ENCODE measurements around the gene LINC00632. TPM values are rescaled to one million over a fixed set of nuclear protein-coding genes. Genes with fewer than 3 reads are reported as not detected.

LINC00632 gene
- total RNA-seq, 4 donors from 2014 or later, result 10.0 to 164 (median 19.0) TPM

GRCh38 chrX:140711894-140712293, 2.3 kb downstream of the LINC00632 start:
- no peak overlapping the region for H3K27ac ChIP-seq
- no peaks in the 10 kb centered on the region for H3K27me3 ChIP-seq
- H3K4me3 ChIP-seq, result no peak overlapping the region
- intact Hi-C loops (cut with DNase I; ENCODE audit: low total_unique reads) (no loop called here), in situ Hi-C loops (cut with MboI; ENCODE audit: low pct_ligation_motif_present in 1 of 4, low pct_unique_long_range_greater_than_20kb in 1 of 4, low sequenced_read_pairs in 3 of 4) (no loop called here)
- WGBS, 2 donors (ENCODE audit: low coverage in 1 of 2), result 79% methylated on average over 4 of the region's 4 CpGs; no CpG with 5 or more reads in 1 of the 2 donors
- no peaks in the 10 kb centered on the region for H3K4me1 ChIP-seq
- H3K9me3 ChIP-seq, result no peaks in the 10 kb centered on the region
- H3K36me3 ChIP-seq, result no peaks in the 10 kb centered on the region
- no peak for DNase-seq
- TF ChIP-seq POLR2AphosphoS5 (IDR thresholded peaks at IDR 0.05) (no peak), CTCF (IDR thresholded peaks at IDR 0.05) (no peak), EP300 (IDR thresholded peaks at IDR 0.05; ENCODE audit: low read depth) (no peak), POLR2A (IDR thresholded peaks at IDR 0.05) (no peak)

GRCh38 chrX:140712413-140713173, 3.0 kb downstream of the LINC00632 start:
- Histone ChIP-seq H3K4me3 (no peak overlapping the region), H3K27me3 (no peaks in the 10 kb centered on the region), H3K36me3 (no peaks in the 10 kb centered on the region), H3K27ac (peak overlapping the region in 2 of 4 donors; percentile 17 to 28), H3K4me1 (no peaks in the 10 kb centered on the region), H3K9me3 (no peaks in the 10 kb centered on the region)
- TF ChIP-seq POLR2AphosphoS5 (IDR thresholded peaks at IDR 0.05) (no peak), CTCF (IDR thresholded peaks at IDR 0.05) (no peak), EP300 (IDR thresholded peaks at IDR 0.05; ENCODE audit: low read depth) (no peak)
- peak; percentile 11 for DNase-seq
- in situ Hi-C loops (cut with MboI; ENCODE audit: low pct_ligation_motif_present in 1 of 4, low pct_unique_long_range_greater_than_20kb in 1 of 4, low sequenced_read_pairs in 3 of 4), result no loop called here
- intact Hi-C loops (cut with DNase I; ENCODE audit: low total_unique reads), result no loop called here
- WGBS, 2 donors (ENCODE audit: low coverage in 1 of 2), result 24% methylated on average over 16 of the region's 16 CpGs; no CpG with 5 or more reads in 1 of the 2 donors

GRCh38 chrX:140713174-140713539, 3.6 kb downstream of the LINC00632 start:
- Histone ChIP-seq H3K27me3 (no peaks in the 10 kb centered on the region), H3K36me3 (no peaks in the 10 kb centered on the region), H3K4me1 (no peaks in the 10 kb centered on the region), H3K27ac (peak overlapping the region in 2 of 4 donors; percentile 17 to 28), H3K4me3 (no peak overlapping the region), H3K9me3 (no peaks in the 10 kb centered on the region)
- DNase-seq, result no peak
- in situ Hi-C loops (cut with MboI; ENCODE audit: low pct_ligation_motif_present in 1 of 4, low pct_unique_long_range_greater_than_20kb in 1 of 4, low sequenced_read_pairs in 3 of 4), result no loop called here
- intact Hi-C loops (cut with DNase I; ENCODE audit: low total_unique reads), result no loop called here
- 30% methylated on average over 6 of the region's 6 CpGs; no CpG with 5 or more reads in 1 of the 2 donors for WGBS, 2 donors (ENCODE audit: low coverage in 1 of 2)
- TF ChIP-seq POLR2A (IDR thresholded peaks at IDR 0.05) (no peak), POLR2AphosphoS5 (IDR thresholded peaks at IDR 0.05) (no peak)

- H3K4me3 ChIP-seq, result no peak overlapping the region
- H3K9me3 ChIP-seq, result no peaks in the 10 kb centered on the region
- in situ Hi-C loops (cut with MboI; ENCODE audit: low pct_ligation_motif_present in 1 of 4, low pct_unique_long_range_greater_than_20kb in 1 of 4, low sequenced_read_pairs in 3 of 4) (no loop called here), intact Hi-C loops (cut with DNase I; ENCODE audit: low total_unique reads) (no loop called here)
- DNase-seq, result no peak
- no peaks in the 10 kb centered on the region for H3K4me1 ChIP-seq
- H3K36me3 ChIP-seq, result no peaks in the 10 kb centered on the region
- H3K27me3 ChIP-seq, result no peaks in the 10 kb centered on the region
- no peak for TF ChIP-seq POLR2A (IDR thresholded peaks at IDR 0.05)
- no peak for TF ChIP-seq CTCF (IDR thresholded peaks at IDR 0.05)
- no peak for TF ChIP-seq EP300 (IDR thresholded peaks at IDR 0.05; ENCODE audit: low read depth)
- TF ChIP-seq POLR2AphosphoS5 (IDR thresholded peaks at IDR 0.05), result no peak
- H3K27ac ChIP-seq, result no peak overlapping the region
- 74% methylated on average over 5 of the region's 5 CpGs; no CpG with 5 or more reads in 1 of the 2 donors for WGBS, 2 donors (ENCODE audit: low coverage in 1 of 2)
These were observed 6.2 kb downstream of the LINC00632 start for GRCh38 chrX:140715787-140716186.

Data from transverse colon (tissue), 4 donors.